GM21786 (cell line): ENCODE data around the gene ECE1.
"Not testable (repeated sequence)": the region's sequence is repeated elsewhere in the genome, so short reads cannot be mapped to it uniquely, and the experiment has no call there.

Source experiments
- ATAC-seq: cut with Tn5 transposase; IDR thresholded peaks from one replicate; pipeline ENCODE4 v1.9.1; 2021; ENCODE audit not compliant: unreplicated experiment

ECE1 gene

DNA sequence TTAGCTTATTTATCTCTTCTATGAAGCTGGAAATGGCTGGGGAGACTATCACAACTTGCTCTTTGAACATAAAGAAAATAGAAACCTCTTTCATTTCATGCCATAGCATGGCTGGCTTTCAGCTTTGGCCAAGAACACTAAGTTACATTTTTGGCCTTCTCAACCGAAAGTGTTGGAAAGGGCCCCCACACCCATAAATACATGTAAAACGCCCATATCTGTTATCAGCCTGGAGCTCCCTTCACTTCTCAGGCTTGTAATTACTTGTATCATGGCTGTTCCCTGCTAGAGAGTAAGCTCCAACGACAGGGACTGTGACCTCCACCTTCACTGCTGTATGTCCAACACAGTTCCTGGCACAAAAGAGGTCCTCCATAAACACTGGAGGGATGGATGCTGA, 100.8 kb downstream of the ECE1 start:
- ATAC-seq: no peak

DNA sequence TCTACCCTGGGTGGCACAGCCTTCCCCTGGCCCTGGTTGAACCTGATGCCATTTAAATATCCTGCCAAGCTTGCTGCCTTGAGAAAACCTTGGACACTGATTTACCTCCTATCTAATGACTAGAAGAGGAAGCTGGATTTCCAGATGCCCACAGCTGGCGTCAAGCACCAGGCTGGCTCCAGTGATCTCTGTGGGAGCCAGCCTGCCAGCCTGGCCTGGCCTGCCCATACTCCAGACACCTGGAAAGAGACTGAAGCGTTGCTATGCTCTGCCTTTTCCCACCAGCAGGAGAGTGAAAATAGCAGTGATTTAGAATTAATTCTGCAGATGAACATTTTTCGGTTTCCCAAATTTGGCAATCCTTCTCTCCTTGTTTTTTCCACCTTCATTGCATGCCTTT, 102.0 kb downstream of the ECE1 start:
- ATAC-seq: no peak

DNA sequence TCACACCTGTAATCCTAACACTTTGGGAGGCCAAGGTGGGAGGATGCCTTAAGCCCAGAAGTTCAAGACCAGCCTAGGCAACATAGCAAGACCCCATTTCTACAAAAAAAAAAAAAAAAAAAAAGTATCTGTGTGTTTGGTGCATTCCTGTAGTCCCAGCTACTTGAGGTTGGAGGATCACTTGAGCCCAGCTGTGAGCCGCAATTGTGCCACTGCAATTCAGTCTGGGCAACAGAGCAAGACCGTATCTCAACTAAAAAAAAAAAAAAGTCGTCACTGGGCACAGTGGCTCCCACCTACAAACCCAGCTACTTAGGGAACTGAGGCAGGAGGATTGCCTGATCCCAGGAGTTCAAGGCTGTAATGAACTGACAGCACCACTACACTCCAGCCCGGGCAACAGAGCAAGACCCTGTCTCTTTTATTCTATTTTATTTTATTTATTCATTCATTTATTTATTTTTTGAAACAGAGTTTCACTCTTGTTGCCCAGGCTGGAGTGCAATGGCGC, 105.0 kb downstream of the ECE1 start:
- ATAC-seq: no peak

DNA sequence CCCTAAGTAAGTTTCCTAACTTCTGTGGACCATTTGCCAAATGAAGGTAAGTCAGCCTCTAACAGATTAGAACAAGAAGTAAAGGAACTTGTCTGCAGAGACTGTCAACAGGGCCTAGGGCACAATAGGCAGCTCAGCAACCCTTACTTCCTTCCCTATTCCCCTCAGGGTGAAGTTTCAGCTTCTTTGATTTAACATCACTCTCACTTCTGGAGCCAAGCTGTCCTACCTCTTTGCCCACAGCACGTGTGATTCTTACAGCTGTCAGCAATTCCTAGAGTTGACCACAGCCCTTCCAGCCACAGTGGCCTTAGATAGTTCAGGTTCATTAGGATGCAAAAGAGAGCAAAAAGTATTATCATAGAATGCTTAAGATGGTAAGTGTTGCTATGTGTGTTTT, 106.0 kb downstream of the ECE1 start:
- ATAC-seq: no peak

DNA sequence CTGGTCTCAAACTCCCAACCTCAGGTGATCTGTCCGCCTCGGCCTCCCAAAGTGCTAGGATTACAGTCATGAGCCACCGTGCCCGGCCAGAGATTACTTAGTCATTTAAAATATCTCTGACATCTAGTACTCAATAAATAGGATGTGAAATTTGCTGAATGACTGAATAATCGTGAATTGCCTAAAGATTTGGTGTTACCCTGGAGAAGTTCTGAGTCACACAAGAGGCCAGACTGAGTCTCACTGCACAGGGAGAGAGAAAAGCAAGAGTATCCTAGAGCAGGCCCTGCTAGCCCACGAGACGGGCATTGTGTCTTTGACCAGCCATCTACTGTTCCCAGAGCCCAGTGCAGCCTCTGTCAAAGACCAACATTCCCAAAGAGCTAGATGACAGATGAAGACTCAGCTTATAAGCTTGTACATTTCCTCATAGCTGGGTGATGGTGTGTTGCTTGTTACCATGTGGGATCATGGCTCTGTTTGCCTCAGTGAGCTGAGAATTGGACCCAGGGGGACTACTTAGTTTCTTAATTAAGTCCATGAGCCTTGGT, 108.0 kb downstream of the ECE1 start:
- ATAC-seq: no peak

DNA sequence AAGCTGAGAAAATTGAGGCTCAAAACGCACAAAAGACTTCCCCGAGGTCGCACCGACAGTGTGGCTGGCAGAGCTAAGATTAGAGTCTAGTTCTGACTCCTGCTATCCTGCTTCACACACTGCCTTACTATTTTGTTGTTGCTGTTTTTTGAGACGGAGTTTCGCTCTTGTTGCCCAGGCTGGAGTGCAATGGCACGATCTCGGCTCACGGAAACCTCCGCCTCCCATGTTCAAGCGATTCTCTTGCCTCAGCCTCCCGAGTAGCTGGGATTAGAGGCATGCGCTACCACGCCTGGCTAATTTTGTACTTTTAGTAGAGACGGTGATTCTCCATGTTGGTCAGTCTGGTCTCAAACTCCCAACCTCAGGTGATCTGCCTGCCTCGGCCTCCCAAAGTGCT, 112.0 kb downstream of the ECE1 start:
- not testable (repeated sequence) for ATAC-seq

DNA sequence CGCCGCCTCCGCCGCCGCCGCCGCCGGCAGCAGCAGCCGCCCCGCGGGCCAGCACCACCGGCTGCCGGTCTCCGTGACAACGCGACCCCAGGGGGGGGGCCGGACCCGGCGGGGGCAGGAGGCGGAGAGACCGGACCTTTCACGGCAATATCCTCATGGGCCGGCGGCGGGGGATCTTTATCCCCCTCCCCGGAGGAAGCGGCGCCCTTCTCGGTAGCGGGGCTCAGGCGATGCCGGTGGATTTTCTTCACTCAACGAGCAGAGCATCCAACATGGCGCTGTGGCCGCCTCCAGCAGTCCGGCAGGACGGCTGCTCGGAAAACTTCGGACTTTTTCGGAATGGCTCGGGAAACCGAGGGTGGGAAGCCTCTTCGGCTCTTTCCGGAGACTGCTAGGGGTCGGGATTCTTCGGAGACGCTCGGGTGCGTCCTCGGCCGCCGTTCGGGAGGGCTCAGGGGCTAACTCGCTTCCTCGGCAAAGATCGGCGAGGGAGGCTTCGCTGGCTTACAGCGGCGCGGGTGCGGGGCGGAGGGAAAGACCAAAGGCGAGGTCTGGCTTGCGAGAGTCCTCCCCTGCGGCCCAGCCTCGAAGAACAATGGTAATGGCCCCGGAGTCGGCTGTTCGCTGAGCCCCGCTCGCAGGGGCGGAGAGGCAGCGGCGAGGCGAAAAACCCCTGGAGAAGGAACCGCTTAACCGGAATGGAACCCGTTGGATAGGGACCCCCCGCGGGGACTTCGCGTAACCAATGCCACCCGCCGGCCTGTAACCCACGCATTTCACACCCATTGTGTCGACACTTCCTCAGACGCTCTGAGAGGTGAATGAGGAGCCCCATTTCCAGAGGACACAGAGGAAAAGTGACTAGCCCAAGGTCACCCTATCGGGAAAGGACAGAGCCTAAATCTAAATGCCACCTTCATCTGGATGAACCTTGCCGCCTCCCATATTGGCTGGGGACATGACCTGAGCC, 113.4 kb downstream of the ECE1 start, which contains the start of gene EIF4G3:
Gene EIF4G3, minus strand, starts transcription at position 312 of the 970 bp plus-strand sequence. CDS start 174,155 bp downstream, outside the sequence.
- peak; percentile 90 for ATAC-seq

DNA sequence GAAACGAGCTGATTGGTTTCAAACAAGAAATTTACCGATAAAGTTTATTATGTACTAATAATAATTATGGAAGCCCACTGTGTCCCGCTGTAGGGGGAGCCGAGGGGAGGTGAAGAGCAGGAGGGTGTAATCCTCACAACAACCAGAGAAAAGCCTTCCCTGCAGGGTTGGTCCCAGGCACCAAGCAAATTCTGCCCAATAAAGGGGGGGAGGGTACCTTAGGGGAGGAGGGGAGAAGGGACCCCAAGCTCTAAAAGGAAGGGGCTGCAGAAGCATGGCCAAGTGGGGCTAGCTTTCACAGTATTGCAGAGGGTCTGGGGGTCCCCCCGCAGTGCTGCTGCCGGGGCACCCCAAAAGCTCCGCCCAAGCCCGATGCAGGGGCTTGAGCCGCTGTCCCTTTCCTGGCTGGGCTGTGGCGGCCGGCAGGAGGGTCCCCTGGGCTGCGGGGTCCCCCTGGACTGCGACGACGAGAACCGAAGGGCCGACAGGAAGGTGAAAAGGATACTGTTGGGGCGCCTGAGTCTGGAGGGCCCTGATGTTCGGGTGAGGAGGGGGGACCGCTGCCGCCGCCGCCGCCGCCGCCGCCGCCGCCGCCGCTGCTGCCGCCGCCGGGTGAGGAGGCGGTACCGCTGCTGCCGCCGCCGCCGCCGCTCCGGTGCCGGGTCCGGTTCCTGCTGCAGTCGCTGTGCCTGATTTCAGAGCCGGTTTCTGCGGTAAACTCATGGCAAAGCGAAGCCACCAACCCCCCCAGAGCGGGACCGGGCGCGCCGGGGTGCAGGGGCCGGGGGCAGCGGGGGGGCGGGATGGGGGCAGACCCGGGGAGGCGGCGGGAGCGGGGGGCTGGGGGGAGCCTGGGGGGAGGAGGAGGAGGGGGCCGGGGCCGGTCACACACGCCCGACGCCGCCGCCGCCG, 114.3 kb downstream of the ECE1 start:
- peak; percentile 14 for ATAC-seq

DNA sequence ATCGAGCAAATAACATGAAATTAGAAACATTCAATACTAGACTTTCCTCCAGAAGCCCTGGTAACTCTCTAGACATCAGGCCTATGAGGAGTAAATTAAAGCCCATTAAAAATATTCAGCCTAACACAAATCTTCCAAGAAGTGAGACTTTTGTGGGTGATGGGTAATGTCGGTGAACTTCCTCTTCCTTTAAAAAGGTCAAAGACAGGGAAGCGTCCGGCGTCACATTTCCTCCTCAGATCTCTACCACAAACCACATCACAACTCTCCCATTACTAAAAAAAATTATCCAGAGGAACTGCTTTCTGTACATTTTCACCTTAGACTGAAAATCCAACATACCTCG, 115.0 kb downstream of the ECE1 start:
- ATAC-seq: no peak

DNA sequence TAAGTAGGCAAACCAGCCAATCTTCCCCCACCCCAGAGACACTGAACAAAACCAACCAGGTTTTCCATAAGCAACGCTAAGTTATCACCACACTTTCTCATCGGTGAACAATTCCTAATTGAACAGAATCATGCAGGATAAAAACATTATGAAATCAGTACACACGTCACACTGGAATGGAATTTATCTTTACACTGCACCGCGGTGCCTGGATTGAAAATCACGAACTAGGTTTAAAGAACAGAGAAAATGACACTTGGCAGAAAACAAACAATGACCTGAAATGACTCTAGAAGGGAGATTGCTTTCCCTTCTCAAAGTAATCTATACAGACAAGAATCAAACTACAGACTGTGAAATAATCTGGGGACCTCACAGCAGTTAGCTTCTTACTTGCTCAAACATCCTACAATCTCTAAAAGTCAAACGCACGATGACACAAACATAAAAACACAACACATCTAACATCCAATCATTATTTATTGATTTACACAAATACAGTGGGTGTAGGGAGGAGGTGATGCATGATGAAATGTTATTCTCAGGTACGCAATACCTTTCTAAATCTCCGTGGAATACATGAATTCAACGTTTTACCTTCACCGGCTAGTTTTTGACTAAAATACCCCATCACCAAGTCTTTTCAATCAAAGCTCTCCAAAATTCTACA, 115.5 kb downstream of the ECE1 start:
- no peak for ATAC-seq

DNA sequence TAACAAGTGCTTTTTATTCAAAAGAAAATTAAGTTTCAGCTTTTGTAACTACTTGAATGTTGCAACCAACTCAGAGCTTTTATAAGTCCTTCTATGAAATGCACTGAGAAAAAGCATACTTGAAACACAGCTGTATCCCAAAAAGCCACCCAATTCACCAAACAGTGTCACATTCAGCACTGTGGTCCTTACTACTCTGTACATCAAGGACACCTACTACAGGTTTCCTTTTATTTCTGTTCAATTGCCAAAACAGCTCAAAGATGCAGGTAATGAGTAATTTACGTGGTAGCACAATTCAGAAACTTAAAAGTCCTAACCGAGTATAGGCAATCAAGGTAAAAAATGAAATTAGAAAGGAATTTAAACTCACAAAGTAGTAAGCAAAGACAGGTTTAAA, 116.0 kb downstream of the ECE1 start:
- no peak for ATAC-seq

DNA sequence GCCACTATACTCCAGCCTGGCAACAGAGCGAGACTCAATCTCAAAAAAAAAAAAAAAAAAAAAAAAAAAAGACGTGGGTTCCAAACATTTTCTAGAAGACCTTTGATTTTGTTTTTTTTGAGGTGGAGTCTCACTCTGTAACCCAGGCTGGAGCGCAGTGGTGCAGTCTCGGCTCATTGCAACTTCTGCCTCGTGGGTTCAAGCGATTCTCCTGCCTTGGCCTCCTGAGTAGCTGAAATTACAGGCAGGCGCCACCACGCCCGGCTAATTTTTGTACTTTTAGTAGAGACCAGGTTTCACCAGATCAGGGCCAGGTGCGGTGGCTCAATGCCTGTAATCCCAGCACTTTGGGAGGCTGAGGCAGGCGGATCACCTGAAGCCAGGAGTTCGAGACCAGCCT, 117.2 kb downstream of the ECE1 start:
- not testable (repeated sequence) for ATAC-seq

DNA sequence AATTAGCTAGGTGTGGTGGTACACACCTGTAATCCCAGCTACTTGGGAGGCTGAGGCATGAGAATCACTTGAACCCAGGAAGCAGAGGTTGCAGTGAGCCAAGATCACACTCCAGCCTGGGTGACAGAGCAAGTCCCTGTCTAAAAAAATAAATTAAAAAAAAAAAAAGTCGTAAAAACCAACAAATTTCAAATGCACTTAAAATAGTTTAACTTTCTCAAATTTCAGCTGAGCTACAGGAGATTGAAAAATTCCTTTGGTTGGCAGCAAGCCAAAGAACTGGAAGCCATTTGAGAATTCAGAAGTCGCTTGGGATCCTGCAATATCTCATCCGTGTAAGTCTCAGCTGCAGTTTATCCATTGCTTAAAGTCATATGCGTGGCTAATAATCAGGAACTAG, 119.4 kb downstream of the ECE1 start:
- ATAC-seq: not testable (repeated sequence)

DNA sequence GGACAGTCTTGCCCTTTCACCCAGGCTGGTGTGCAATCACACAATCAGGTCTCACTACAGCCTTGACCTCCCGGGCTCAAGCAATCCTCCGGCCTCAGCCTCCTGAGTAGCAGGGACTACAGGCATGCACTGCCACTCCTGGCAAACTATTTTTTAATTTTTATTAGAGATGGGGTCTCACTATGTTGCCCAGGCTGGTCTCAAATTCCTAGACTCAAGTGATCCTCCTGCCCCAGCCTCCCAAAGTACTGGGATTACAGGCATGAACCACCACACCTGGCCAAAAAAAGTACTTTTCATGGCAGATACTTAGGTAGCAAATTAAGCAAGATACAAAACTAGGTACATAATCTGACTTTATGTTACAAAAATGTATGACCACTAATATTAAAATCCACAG, 121.8 kb downstream of the ECE1 start:
- ATAC-seq: no peak
